ENCODE data around the gene VPS37B.

DNA sequence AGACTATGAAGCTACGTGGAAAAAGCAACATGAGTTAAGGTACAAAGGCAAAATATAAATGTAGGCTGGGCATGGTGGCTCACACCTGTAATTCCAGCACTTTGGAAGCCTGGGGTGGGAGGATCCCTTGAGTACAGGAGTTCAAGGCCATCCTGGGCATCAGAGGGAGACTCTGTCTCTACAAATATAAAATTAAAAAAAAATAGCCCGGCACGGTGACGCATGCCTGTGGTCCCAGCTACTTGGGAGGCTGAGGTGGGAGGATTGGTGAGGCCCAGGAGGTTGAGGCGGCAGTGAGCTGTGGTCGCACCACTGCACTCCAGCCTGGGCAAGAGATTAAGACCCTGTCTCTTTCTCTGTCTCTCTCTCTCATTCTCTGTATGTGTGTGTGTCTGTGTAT is 4.0 kb upstream of the VPS37B start:
- TF ChIP-seq, protein P1, sequence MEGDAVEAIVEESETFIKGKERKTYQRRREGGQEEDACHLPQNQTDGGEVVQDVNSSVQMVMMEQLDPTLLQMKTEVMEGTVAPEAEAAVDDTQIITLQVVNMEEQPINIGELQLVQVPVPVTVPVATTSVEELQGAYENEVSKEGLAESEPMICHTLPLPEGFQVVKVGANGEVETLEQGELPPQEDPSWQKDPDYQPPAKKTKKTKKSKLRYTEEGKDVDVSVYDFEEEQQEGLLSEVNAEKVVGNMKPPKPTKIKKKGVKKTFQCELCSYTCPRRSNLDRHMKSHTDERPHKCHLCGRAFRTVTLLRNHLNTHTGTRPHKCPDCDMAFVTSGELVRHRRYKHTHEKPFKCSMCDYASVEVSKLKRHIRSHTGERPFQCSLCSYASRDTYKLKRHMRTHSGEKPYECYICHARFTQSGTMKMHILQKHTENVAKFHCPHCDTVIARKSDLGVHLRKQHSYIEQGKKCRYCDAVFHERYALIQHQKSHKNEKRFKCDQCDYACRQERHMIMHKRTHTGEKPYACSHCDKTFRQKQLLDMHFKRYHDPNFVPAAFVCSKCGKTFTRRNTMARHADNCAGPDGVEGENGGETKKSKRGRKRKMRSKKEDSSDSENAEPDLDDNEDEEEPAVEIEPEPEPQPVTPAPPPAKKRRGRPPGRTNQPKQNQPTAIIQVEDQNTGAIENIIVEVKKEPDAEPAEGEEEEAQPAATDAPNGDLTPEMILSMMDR (IDR thresholded peaks at IDR 0.05; ENCODE audit: extremely low read depth in 1 of 2, insufficient read depth in 1 of 2, low read depth in 1 of 2, low read length in 2 of 2), result no peak
- TF ChIP-seq POLR2A (IDR thresholded peaks at IDR 0.05; ENCODE audit: low read depth, low read length) (no peak), EZH2 (IDR thresholded peaks at IDR 0.05; ENCODE audit: borderline replicate concordance, low read depth, low read length, severe bottlenecking) (no peak), FOS (IDR thresholded peaks at IDR 0.05; ENCODE audit: borderline replicate concordance, insufficient read depth, low read length) (no peak), JUN (IDR thresholded peaks at IDR 0.05; ENCODE audit: borderline replicate concordance, insufficient read depth, insufficient read length, low read depth) (no peak), POLR2AphosphoS5 (IDR thresholded peaks at IDR 0.05; ENCODE audit: insufficient read depth, low read depth, low read length) (no peak), MYC (IDR thresholded peaks at IDR 0.05; ENCODE audit: low read depth, low read length) (no peak)
- TF ChIP-seq, protein P2, sequence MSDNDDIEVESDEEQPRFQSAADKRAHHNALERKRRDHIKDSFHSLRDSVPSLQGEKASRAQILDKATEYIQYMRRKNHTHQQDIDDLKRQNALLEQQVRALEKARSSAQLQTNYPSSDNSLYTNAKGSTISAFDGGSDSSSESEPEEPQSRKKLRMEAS (IDR thresholded peaks at IDR 0.05; ENCODE audit: insufficient read depth, insufficient read length), result no peak
